Activated CD8-positive, alpha-beta T cell treated with anti-CD3 and anti-CD28 coated beads, Interleukin-2, amount 10 ng/mL, durations not matched to agents 7 days and 5 days (primary cell): ENCODE results near the gene CNOT10. TPM values are rescaled to one million over a fixed set of nuclear protein-coding genes. Genes with fewer than 3 reads are reported as not detected.
"Not testable (repeated sequence)": the region's sequence is repeated elsewhere in the genome, so short reads cannot be mapped to it uniquely, and the experiment has no call there.

Source experiments
- ATAC-seq: fragments of 150-1000 bp; cut with Tn5 transposase; one replicate; pipeline ENCODE4 v1.10.0; 2021; ENCODE audit warnings: moderate library complexity
- CTCF ChIA-PET: fragments of 350-600 bp; sonication (Branson Sonifier 250); formaldehyde crosslinking; loops from one replicate; lab custom pipeline; 2021; ENCODE audit warnings: antibody characterized with exemption; lab: Charles Lee
- POLR2A ChIA-PET: fragments of 350-600 bp; sonication (Branson Sonifier 250); formaldehyde crosslinking; loops from one replicate; lab custom pipeline; 2021; ENCODE audit warnings: antibody characterized with exemption; lab: Charles Lee
- DNase-seq: peaks from one replicate; pipeline ENCODE4 v3.0.0-alpha.2; 2020
- H3K27ac Mint-ChIP-seq: one replicate; pipeline ENCODE4 v1.8.0; 2021; ENCODE audit warnings: mild to moderate bottlenecking, mixed read lengths
- H3K27me3 Mint-ChIP-seq: one replicate; pipeline ENCODE4 v1.8.0; 2021; ENCODE audit warnings: low read depth, mixed read lengths
- H3K36me3 Mint-ChIP-seq: one replicate; pipeline ENCODE4 v1.8.0; 2021; ENCODE audit warnings: low read depth, mixed read lengths
- H3K4me1 Mint-ChIP-seq: one replicate; pipeline ENCODE4 v1.8.0; 2021; ENCODE audit warnings: low read depth, mixed read lengths
- H3K4me3 Mint-ChIP-seq: one replicate; pipeline ENCODE4 v1.8.0; 2021; ENCODE audit warnings: mild to moderate bottlenecking, mixed read lengths
- H3K9me3 Mint-ChIP-seq: one replicate; pipeline ENCODE4 v1.8.0; 2022; ENCODE audit warnings: mixed read lengths; ENCODE audit not compliant: insufficient read depth
- total RNA-seq, 2 experiments: library from RNA; stranded (reverse); gene quantifications; one replicate each; pipeline ENCODE4 v1.2.3, GENCODE V29; 2021

The CNOT10 gene
- total RNA-seq, 2 experiments from 2014 or later = 70.1 to 74.5 TPM

DNA sequence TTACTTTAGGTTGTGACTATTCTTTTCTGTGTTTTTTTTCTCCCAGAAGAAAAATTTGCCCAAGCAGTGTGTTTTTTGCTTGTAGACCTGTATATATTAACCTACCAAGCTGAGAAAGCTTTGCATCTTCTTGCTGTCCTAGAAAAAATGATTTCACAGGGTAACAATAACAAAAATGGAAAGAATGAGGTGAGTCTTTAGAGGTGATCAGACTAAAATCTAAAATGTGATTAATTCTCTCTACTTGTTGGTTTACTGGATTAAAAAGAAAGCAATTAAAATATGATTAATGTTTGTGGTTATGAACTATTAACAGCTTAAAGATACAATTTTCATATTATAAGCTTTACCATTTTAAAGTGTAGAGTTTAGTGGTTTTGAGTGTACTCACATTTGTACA, 28.2 kb downstream of the CNOT10 start:
- Mint-ChIP-seq H3K9me3 (no peaks in the 10 kb centered on the region), H3K4me3 (no peak overlapping the region), H3K36me3 (peaks cover 65% of the 10 kb centered on the region), H3K27ac (no peak overlapping the region), H3K4me1 (peaks cover 20% of the 10 kb centered on the region), H3K27me3 (no peaks in the 10 kb centered on the region)
- DNase-seq = no peak
- no peak for ATAC-seq
- CTCF ChIA-PET = interaction anchor here (0.7 kb wide), 1 partner anchor 24 kb away, joined by 3 read pairs; no protein-coding TSS in a partner anchor
- POLR2A ChIA-PET = no interaction called here

DNA sequence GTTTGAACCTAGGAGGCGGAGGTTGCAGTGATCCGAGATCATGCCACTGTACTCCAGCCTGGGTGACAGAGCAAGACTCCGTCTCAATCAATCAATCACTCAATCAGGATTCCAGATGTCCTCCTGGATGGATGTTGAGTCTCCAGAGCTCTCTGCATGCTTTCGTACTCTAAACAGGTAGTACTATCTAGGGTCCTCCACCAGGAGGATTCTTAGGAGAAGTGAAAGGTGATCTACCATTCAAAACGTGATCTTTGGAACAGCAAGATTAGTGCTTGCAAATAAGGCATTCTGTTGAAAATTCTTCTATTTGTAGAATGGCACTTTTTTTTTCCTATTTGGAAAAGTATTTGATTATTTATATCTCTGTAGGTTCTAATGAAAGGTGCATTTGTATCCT, 34.3 kb downstream of the CNOT10 start:
- ChIA-PET CTCF (interaction anchor here (1.6 kb wide), 1 partner anchor 14 kb away, joined by 4 read pairs; no protein-coding TSS in a partner anchor), POLR2A (no interaction called here)
- no peaks in the 10 kb centered on the region for H3K27me3 Mint-ChIP-seq
- no peak for ATAC-seq
- peaks cover 36% of the 10 kb centered on the region for H3K36me3 Mint-ChIP-seq
- H3K27ac Mint-ChIP-seq = no peak overlapping the region
- no peak overlapping the region for H3K4me3 Mint-ChIP-seq
- no peak for DNase-seq
- H3K9me3 Mint-ChIP-seq = no peaks in the 10 kb centered on the region
- no peaks in the 10 kb centered on the region for H3K4me1 Mint-ChIP-seq

GRCh38 chr3:32719931-32720330, 34.9 kb downstream of the CNOT10 start:
- no peak overlapping the region for H3K4me3 Mint-ChIP-seq
- no peaks in the 10 kb centered on the region for H3K4me1 Mint-ChIP-seq
- peaks cover 34% of the 10 kb centered on the region for H3K36me3 Mint-ChIP-seq
- no peaks in the 10 kb centered on the region for H3K27me3 Mint-ChIP-seq
- H3K27ac Mint-ChIP-seq = no peak overlapping the region
- ChIA-PET POLR2A (no interaction called here), CTCF (no interaction called here)
- no peaks in the 10 kb centered on the region for H3K9me3 Mint-ChIP-seq
- no peak for ATAC-seq
- no peak for DNase-seq

DNA sequence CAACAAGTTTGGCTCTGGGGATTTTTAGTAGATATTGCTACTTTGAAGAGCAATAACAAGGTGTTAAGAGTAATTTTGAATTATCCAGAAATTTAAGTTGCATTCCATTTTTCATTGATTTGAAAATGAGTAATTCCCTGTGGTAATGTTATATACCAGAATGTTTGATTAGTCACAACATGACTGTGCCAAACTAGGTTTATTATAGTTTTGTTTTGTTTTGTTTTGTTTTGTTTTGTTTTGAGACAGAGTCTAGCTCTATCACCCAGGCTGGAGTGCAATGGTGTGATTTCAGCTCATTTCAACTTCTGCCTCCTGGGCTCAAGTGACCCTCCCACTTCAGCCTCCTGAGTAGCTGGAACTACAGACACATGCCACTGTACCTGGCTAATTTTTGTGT, 40.7 kb downstream of the CNOT10 start:
- no peak overlapping the region for H3K27ac Mint-ChIP-seq
- DNase-seq (no peak), ATAC-seq (no peak)
- no peaks in the 10 kb centered on the region for H3K27me3 Mint-ChIP-seq
- POLR2A ChIA-PET = no interaction called here
- no peak overlapping the region for H3K4me3 Mint-ChIP-seq
- no peaks in the 10 kb centered on the region for H3K9me3 Mint-ChIP-seq
- no peaks in the 10 kb centered on the region for H3K4me1 Mint-ChIP-seq
- peaks cover 22% of the 10 kb centered on the region for H3K36me3 Mint-ChIP-seq
- CTCF ChIA-PET = no interaction called here

- POLR2A ChIA-PET = no interaction called here
- CTCF ChIA-PET = interaction anchor here (0.6 to 1.7 kb wide), 4 partner anchors 20 to 224 kb away, joined by 3 to 9 read pairs (median 3); no protein-coding TSS in a partner anchor
- Mint-ChIP-seq H3K36me3 (peaks cover 19% of the 10 kb centered on the region), H3K4me3 (no peak overlapping the region), H3K27ac (no peak overlapping the region), H3K4me1 (no peaks in the 10 kb centered on the region), H3K27me3 (no peaks in the 10 kb centered on the region), H3K9me3 (no peaks in the 10 kb centered on the region)
- ATAC-seq (peak; percentile 51), DNase-seq (no peak)
These were observed 48.7 kb downstream of the CNOT10 start for GRCh38 chr3:32733631-32734229.

DNA sequence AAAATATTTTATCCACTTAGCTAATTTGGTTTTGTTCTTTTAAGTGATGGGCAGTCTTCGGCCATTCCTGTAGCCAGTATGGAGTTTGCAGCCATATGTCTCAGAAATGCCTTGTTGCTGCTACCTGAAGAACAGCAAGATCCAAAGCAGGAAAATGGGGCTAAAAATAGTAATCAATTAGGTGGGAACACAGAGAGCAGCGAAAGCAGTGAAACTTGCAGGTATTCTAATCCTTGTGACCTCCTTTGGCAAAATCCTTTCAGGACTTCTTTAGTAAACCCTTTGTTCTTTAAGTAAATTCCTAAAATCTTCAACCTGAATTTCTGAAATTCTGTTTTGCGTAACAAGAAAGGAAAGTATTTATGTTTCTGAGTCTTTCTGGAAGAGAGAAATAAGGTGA, 49.8 kb downstream of the CNOT10 start:
- CTCF ChIA-PET = interaction anchor here (0.8 to 1.7 kb wide), 7 partner anchors 34 to 638 kb away, joined by 3 to 9 read pairs (median 3); no protein-coding TSS in a partner anchor

GRCh38 chr3:32743470-32743869, 58.5 kb downstream of the CNOT10 start:
- CTCF ChIA-PET, POLR2A ChIA-PET, H3K4me1 Mint-ChIP-seq, H3K4me3 Mint-ChIP-seq, H3K9me3 Mint-ChIP-seq, DNase-seq, ATAC-seq, H3K27ac Mint-ChIP-seq, H3K27me3 Mint-ChIP-seq: not testable (repeated sequence)
- peaks cover 18% of the 10 kb centered on the region for H3K36me3 Mint-ChIP-seq

More for the DNA sequence above, 49.8 kb downstream of the CNOT10 start:
- Mint-ChIP-seq H3K9me3 (no peaks in the 10 kb centered on the region), H3K27me3 (no peaks in the 10 kb centered on the region), H3K36me3 (peaks cover 20% of the 10 kb centered on the region), H3K27ac (no peak overlapping the region), H3K4me1 (no peaks in the 10 kb centered on the region), H3K4me3 (no peak overlapping the region)
- ATAC-seq = no peak
- POLR2A ChIA-PET = no interaction called here
- no peak for DNase-seq

- Mint-ChIP-seq H3K27ac (no peak overlapping the region), H3K27me3 (no peaks in the 10 kb centered on the region), H3K4me1 (no peaks in the 10 kb centered on the region), H3K9me3 (no peaks in the 10 kb centered on the region), H3K4me3 (no peak overlapping the region), H3K36me3 (peaks cover 18% of the 10 kb centered on the region)
- no peak for DNase-seq
- CTCF ChIA-PET = no interaction called here
- no peak for ATAC-seq
- POLR2A ChIA-PET = no interaction called here
These were observed 58.9 kb downstream of the CNOT10 start for GRCh38 chr3:32743934-32744333.

DNA sequence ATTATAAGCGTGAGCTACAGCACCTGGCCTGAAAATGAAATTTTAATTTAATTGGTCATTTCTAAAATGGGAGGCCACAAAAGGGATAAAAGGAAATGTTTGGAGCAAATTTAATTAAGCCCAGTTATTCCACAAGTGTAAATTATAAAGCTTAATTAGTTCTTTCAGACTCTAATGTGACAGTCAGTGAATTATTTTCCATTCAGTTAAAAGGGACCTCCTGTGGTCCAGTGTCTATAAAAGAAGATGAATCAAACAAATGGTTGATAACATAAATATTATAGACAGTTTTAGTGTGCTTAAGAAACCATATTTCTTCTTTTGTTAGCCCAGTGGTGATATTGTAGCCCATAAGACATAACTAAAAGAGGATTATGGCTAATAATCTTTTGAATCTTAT, 66.4 kb downstream of the CNOT10 start:
- no peak overlapping the region for H3K27ac Mint-ChIP-seq
- no peak for ATAC-seq
- CTCF ChIA-PET = interaction anchor here (1.3 kb wide), 1 partner anchor 132 kb away, joined by 3 read pairs; no protein-coding TSS in a partner anchor

GRCh38 chr3:32755761-32756160, 70.8 kb downstream of the CNOT10 start:
- ATAC-seq (no peak), DNase-seq (no peak)
- Mint-ChIP-seq H3K27ac (no peak overlapping the region), H3K36me3 (peaks cover 15% of the 10 kb centered on the region), H3K4me3 (no peak overlapping the region), H3K4me1 (peaks cover 19% of the 10 kb centered on the region), H3K9me3 (no peaks in the 10 kb centered on the region), H3K27me3 (no peaks in the 10 kb centered on the region)
- ChIA-PET CTCF (no interaction called here), POLR2A (no interaction called here)

More for the DNA sequence above, 66.4 kb downstream of the CNOT10 start:
- DNase-seq = no peak
- Mint-ChIP-seq H3K27me3 (no peaks in the 10 kb centered on the region), H3K36me3 (peaks cover 17% of the 10 kb centered on the region), H3K4me1 (no peaks in the 10 kb centered on the region), H3K4me3 (no peak overlapping the region), H3K9me3 (no peaks in the 10 kb centered on the region)
- POLR2A ChIA-PET = no interaction called here

DNA sequence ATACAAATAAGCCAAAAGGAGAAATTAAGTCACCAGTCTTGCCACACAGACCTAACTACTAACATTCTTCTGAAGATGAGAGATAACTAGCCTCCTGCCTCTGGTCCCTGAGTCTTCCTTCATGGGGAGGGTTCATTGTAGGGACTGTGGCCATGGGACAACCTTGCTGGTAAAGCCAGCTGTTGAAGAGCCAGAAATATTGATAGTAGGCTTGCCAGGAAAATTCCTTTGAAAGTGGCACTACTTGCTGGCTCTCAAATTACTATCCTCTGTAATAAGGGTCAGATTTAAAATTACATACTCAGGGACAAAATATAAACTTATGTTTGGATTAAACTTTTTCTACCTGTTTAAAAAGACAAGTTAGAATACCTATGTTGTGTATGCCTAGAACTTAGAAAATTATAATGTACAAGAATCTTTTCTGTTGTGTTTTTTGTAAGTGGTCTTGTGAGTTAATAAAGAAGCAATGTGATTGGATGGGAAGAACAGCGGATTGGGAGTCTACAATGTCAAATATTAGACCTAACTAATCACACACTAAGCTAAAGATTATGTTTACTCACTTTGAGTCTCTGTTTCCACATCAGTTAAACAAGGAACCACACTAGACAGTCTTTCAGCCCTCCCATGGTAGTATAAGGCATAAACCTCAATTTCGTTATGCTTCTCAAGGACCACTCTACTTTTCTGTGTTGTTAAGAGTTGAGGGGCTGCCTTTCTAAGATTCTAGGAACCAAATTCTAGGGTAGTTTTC, 72.8 kb downstream of the CNOT10 start:
- Mint-ChIP-seq H3K9me3 (no peaks in the 10 kb centered on the region), H3K4me3 (no peak overlapping the region), H3K36me3 (peaks cover 14% of the 10 kb centered on the region), H3K27ac (peak overlapping the region; percentile 61), H3K4me1 (peaks cover 19% of the 10 kb centered on the region), H3K27me3 (no peaks in the 10 kb centered on the region)
- DNase-seq (no peak), ATAC-seq (no peak)
- CTCF ChIA-PET = interaction anchor here (1.2 kb wide), 1 partner anchor 145 kb away, joined by 4 read pairs; no protein-coding TSS in a partner anchor
- POLR2A ChIA-PET = no interaction called here

- Mint-ChIP-seq H3K36me3 (peaks cover 13% of the 10 kb centered on the region), H3K27ac (peak overlapping the region; percentile 61), H3K4me1 (peaks cover 19% of the 10 kb centered on the region), H3K27me3 (no peaks in the 10 kb centered on the region), H3K4me3 (no peak overlapping the region), H3K9me3 (no peaks in the 10 kb centered on the region)
- ChIA-PET POLR2A (no interaction called here), CTCF (interaction anchor here (1.2 kb wide), 1 partner anchor 145 kb away, joined by 4 read pairs; no protein-coding TSS in a partner anchor)
- ATAC-seq (no peak), DNase-seq (no peak)
These were observed 73.4 kb downstream of the CNOT10 start for GRCh38 chr3:32758375-32758753.
